Measurements from ENCODE around the gene SULT6B1. TPM values are rescaled to one million over a fixed set of nuclear protein-coding genes. Genes with fewer than 3 reads are reported as not detected.

SULT6B1 gene
- total RNA-seq, 3 donors from 2014 or later (not counting 1 experiment from before 2014, with no cell fraction given), result not detected

DNA sequence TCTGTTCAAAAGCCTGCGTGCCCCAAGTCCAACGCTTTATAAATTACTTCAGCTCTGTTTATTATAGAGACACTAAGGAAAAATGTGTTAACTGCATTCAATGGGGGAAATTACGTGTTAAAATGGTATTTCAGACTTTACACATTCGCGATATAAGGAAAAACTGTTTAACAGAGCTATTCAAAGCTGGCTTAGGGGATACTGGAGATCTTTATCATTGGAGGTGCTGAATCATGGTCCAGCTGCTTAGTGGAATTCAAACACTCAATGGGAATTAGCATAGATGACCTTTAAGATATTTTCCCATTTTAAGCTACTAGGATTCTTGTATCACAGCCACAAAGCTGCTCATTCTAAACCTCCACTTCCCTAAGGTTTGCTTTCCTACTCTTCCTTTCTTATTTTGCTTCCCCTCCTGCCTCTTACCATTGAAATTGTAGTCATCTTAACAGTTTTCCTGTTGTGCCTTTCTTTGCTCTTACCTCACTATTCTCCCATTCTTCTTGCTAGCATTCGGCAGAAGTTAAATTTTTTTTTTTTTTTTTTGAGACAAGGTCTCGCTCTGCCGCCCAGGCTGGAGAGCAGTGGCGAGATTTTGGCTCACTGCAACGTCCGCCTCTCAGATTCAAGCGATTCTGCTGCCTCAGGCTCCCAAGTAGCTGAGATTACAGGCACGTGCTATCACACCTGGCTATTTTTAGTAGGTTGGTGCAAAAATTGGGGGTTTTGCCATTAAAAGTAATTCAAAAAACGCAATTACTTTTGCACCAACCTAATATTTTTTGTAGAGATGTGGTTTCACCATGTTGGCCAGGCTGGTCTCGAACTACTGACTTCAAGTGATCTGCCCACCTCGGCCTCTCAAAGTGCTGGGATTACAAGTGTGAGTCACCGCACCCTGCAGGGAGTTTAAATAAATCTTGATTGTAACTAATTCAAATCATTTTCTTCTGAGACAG lies 6.5 kb downstream of the SULT6B1 start:
- Histone ChIP-seq H3K4me3 (ENCODE audit: low read length) (no peak overlapping the region), H3K4me1 (ENCODE audit: control insufficient read depth, insufficient read depth, low read length) (no peaks in the 10 kb centered on the region), H3K9me3 (ENCODE audit: control insufficient read depth, insufficient read depth, low read length) (no peaks in the 10 kb centered on the region), H3K36me3 (ENCODE audit: control insufficient read depth, insufficient read depth, low read length) (no peaks in the 10 kb centered on the region), H3K27ac (ENCODE audit: low read length) (no peak overlapping the region), H3K27me3 (ENCODE audit: control insufficient read depth, insufficient read depth, low read length) (no peaks in the 10 kb centered on the region)
- H3K27ac Mint-ChIP-seq, result no peak overlapping the region
- 81% methylated on average over 15 of the region's 17 CpGs for WGBS (ENCODE audit: insufficient coverage)
- H3K27me3 Mint-ChIP-seq (ENCODE audit: low read depth in 2 of 2), result peaks cover 34 to 41% of the 10 kb centered on the region in 2 donors
- DNase-seq (no peak), ATAC-seq (no peak)
- H3K4me1 Mint-ChIP-seq, result no peaks in the 10 kb centered on the region
- intact Hi-C loops (cut with micrococcal nuclease), result no loop called here
- no peak overlapping the region for H3K4me3 Mint-ChIP-seq
- no peaks in the 10 kb centered on the region for H3K9me3 Mint-ChIP-seq
- H3K36me3 Mint-ChIP-seq, result no peaks in the 10 kb centered on the region
- TF ChIP-seq, protein P1, sequence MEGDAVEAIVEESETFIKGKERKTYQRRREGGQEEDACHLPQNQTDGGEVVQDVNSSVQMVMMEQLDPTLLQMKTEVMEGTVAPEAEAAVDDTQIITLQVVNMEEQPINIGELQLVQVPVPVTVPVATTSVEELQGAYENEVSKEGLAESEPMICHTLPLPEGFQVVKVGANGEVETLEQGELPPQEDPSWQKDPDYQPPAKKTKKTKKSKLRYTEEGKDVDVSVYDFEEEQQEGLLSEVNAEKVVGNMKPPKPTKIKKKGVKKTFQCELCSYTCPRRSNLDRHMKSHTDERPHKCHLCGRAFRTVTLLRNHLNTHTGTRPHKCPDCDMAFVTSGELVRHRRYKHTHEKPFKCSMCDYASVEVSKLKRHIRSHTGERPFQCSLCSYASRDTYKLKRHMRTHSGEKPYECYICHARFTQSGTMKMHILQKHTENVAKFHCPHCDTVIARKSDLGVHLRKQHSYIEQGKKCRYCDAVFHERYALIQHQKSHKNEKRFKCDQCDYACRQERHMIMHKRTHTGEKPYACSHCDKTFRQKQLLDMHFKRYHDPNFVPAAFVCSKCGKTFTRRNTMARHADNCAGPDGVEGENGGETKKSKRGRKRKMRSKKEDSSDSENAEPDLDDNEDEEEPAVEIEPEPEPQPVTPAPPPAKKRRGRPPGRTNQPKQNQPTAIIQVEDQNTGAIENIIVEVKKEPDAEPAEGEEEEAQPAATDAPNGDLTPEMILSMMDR (IDR thresholded peaks at IDR 0.05), result no peak

DNA sequence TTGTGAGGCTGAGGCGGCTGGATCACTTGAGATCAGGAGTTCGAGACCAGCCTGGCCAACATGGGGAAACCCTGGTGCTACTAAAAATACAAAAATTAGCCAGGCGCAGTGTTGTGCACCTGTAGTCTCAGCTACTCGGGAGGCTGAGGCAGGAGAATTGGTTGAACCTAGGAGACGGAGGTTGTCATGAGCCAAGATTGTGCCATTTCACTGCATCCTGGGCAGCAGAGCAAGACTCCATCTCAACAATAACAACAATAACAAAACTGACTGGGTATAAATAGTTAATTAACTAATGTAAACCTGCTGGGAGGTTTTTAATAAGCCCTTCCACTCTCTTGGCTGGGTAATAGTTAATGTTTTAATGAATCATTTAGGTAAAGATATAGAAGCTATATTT lies 7.8 kb downstream of the SULT6B1 start:
- H3K36me3 ChIP-seq (ENCODE audit: control insufficient read depth, insufficient read depth, low read length), result no peaks in the 10 kb centered on the region
- no peak overlapping the region for H3K27ac ChIP-seq (ENCODE audit: low read length)
- H3K4me3 ChIP-seq (ENCODE audit: low read length), result no peak overlapping the region
- H3K27me3 ChIP-seq (ENCODE audit: control insufficient read depth, insufficient read depth, low read length), result no peaks in the 10 kb centered on the region
- H3K4me1 Mint-ChIP-seq, result no peaks in the 10 kb centered on the region
- H3K9me3 ChIP-seq (ENCODE audit: control insufficient read depth, insufficient read depth, low read length), result no peaks in the 10 kb centered on the region
- TF ChIP-seq, protein P1 (IDR thresholded peaks at IDR 0.05), result no peak
- H3K4me1 ChIP-seq (ENCODE audit: control insufficient read depth, insufficient read depth, low read length), result no peaks in the 10 kb centered on the region
- H3K36me3 Mint-ChIP-seq, result no peaks in the 10 kb centered on the region
- DNase-seq (no peak), ATAC-seq (no peak)
- H3K27ac Mint-ChIP-seq, result no peak overlapping the region
- peaks cover 28 to 42% of the 10 kb centered on the region in 2 donors for H3K27me3 Mint-ChIP-seq (ENCODE audit: low read depth in 2 of 2)
- no peaks in the 10 kb centered on the region for H3K9me3 Mint-ChIP-seq
- 94% methylated on average over 5 of the region's 5 CpGs for WGBS (ENCODE audit: insufficient coverage)
- no peak overlapping the region for H3K4me3 Mint-ChIP-seq
- intact Hi-C loops (cut with micrococcal nuclease), result no loop called here

DNA sequence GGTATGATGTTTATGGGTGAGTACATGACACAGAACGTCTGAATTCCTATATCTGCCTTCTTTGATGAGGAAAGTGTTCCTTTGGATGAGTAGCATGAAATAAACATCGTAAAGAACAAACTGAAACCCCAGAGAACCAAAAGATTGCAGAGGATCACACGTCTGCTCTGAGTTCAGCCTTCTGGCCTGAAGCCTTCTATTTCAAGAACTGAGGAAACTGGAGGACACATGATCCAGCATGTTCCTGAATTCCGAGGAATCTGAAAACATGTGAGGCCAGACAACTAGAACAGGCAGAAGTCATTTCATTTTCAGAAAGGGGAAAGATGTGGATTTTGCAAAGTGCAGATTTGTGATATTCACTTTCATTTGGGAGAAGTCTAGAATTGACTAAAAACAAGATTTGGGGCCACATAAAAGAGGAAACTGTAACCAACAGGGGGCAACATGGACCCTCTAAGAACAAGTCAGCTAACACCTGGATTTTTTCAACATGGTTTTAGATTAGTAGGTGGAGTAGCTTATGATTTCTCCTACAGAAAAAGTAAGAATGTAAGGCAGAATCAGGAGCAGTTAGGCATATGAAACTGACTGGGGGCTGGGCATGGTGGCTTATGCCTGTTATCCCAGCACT lies 8.3 kb downstream of the SULT6B1 start:
- H3K27me3 Mint-ChIP-seq (ENCODE audit: low read depth in 2 of 2), result peaks cover 28 to 42% of the 10 kb centered on the region in 2 donors

More for the DNA sequence above, 8.3 kb downstream of the SULT6B1 start:
- H3K27ac Mint-ChIP-seq, result no peak overlapping the region
- intact Hi-C loops (cut with micrococcal nuclease), result no loop called here
- H3K4me1 Mint-ChIP-seq, result no peaks in the 10 kb centered on the region
- no peaks in the 10 kb centered on the region for H3K9me3 Mint-ChIP-seq
- Histone ChIP-seq H3K36me3 (ENCODE audit: control insufficient read depth, insufficient read depth, low read length) (no peaks in the 10 kb centered on the region), H3K4me1 (ENCODE audit: control insufficient read depth, insufficient read depth, low read length) (no peaks in the 10 kb centered on the region), H3K27me3 (ENCODE audit: control insufficient read depth, insufficient read depth, low read length) (no peaks in the 10 kb centered on the region), H3K9me3 (ENCODE audit: control insufficient read depth, insufficient read depth, low read length) (no peaks in the 10 kb centered on the region), H3K27ac (ENCODE audit: low read length) (no peak overlapping the region), H3K4me3 (ENCODE audit: low read length) (no peak overlapping the region)
- DNase-seq (no peak), ATAC-seq (no peak)
- H3K36me3 Mint-ChIP-seq, result no peaks in the 10 kb centered on the region
- TF ChIP-seq, protein P1 (IDR thresholded peaks at IDR 0.05), result no peak
- 82% methylated on average over 4 of the region's 4 CpGs for WGBS (ENCODE audit: insufficient coverage)
- H3K4me3 Mint-ChIP-seq, result no peak overlapping the region

All from natural killer cell (primary cell).